Stomach (tissue), 9 donors: ENCODE data around the gene GNL1. TPM values are rescaled to one million over a fixed set of nuclear protein-coding genes. Genes with fewer than 3 reads are reported as not detected.
A peak's percentile ranks its signal among the peaks of the same experiment; 100 is the strongest.

Experiments used
- DNase-seq, 2 donors: peaks; one replicate each; pipeline versions ENCODE4 v3.0.0 to v3.0.0-alpha.2; 2013 to 2019
- H3K27ac ChIP-seq, 5 donors: fragments of 200-600 bp in 4 of 5; sonication (generic) in 4 of 5; one replicate each; pipeline ENCODE4 v1.5.1; 2013 to 2019; ENCODE audit warnings: mild to moderate bottlenecking in 1 of 5, moderate library complexity in 1 of 5
- H3K27me3 ChIP-seq, 3 donors: fragments of 200-600 bp; sonication (generic); one replicate each; pipeline ENCODE4 v1.5.1; 2017 to 2019; ENCODE audit warnings: mixed run types in 1 of 3
- H3K36me3 ChIP-seq, 4 donors: fragments of 200-600 bp; sonication (generic); 1 replicate in 3 of 4; 2 replicates in 1 of 4; pipeline ENCODE4 v1.5.1; 2016 to 2019
- H3K4me1 ChIP-seq, 4 donors: fragments of 200-600 bp; sonication (generic); one replicate each; pipeline ENCODE4 v1.5.1; 2016 to 2019
- H3K4me3 ChIP-seq, 4 donors: fragments of 200-600 bp; sonication (generic) in 3 of 4; one replicate each; pipeline ENCODE4 v1.5.1; 2016 to 2019; ENCODE audit warnings: mild to moderate bottlenecking in 1 of 4
- H3K9me3 ChIP-seq, 4 donors: fragments of 200-600 bp; sonication (generic); one replicate each; pipeline ENCODE4 v1.5.1; 2016 to 2019
- CTCF ChIP-seq, 7 experiments: fragments of 450-650 bp in 4 of 7; fragments of 200-600 bp in 3 of 7; sonication (generic) in 3 of 7; IDR thresholded peaks; one replicate each; pipeline ENCODE4 v1.5.1; 2016 to 2019; ENCODE audit warnings: antibody characterized with exemption in 7 of 7, control low read depth in 2 of 7, mild to moderate bottlenecking in 1 of 7
- EP300 ChIP-seq: sonication (generic); formaldehyde crosslinking; IDR thresholded peaks from one replicate; pipeline ENCODE4 v1.6.1; 2017; ENCODE audit warnings: antibody characterized with exemption
- POLR2A ChIP-seq, 4 donors: fragments of 450-650 bp; IDR thresholded peaks; one replicate each; pipeline ENCODE4 v1.6.1; 2016; ENCODE audit warnings: antibody characterized with exemption in 4 of 4, control low read depth in 2 of 4, mild to moderate bottlenecking in 1 of 4, moderate library complexity in 1 of 4
- POLR2AphosphoS5 ChIP-seq, 3 donors: sonication (generic); formaldehyde crosslinking; IDR thresholded peaks; one replicate each; pipeline ENCODE4 v1.6.1; 2016; ENCODE audit warnings: antibody characterized with exemption in 3 of 3
- WGBS, 5 donors: extraction: QIAGEN DNeasy Blood & Tissue Kit in 3 of 5; methylation state at CpG; one replicate each; pipeline versions ENCODE4 v1.1.5 to v1.1.7; 2013 to 2018; 5-methylcytosine and 5-hydroxymethylcytosine counted together
- intact Hi-C: fragments of 100-400 bp; cut with DNase I; formaldehyde crosslinking; loops from one replicate; pipeline ENCODE4 v1.15.1; 2023; ENCODE audit warnings: low total_unique reads
- polyA plus RNA-seq, 3 donors: library from polyadenylated mRNA; stranded (reverse); fragments of 200-250 nt; gene quantifications; one replicate each; pipeline ENCODE4 v1.2.3, GENCODE V29; 2013
- total RNA-seq, 5 donors: library from RNA; depleted of rRNA; stranded (reverse); fragments of >200 nt; gene quantifications; one replicate each; pipeline versions ENCODE4 v1.1.0 to v1.2.3, GENCODE V29; 2014 to 2016
- donor health status: healthy with polysubstance abuse.
- donor health status: Bipolar disorder and iron deficiency.
- donor health status: healthy.

The GNL1 gene
- total and polyA plus RNA-seq, 8 donors: 12.7 to 53.3 (median 31.2) TPM

- intact Hi-C loops: no loop called here
- WGBS, 5 donors: 0 to 1% (median 1%) methylated on average over 15 of the region's 15 CpGs
- Histone ChIP-seq H3K9me3 (no peaks in the 10 kb centered on the region), H3K4me3 (peak overlapping the region; percentile 82 to 98 (median 93)), H3K27me3 (no peaks in the 10 kb centered on the region), H3K36me3 (peaks cover 21 to 41% (median 37%) of the 10 kb centered on the region in 4 donors), H3K27ac (peak overlapping the region; percentile 97 to 100 (median 98)), H3K4me1 (peaks cover 17 to 36% (median 28%) of the 10 kb centered on the region in 4 donors)
- DNase-seq: no peak
- TF ChIP-seq POLR2AphosphoS5 (IDR thresholded peaks at IDR 0.05): no peak
- TF ChIP-seq EP300: peak; percentile 4
Measured at GRCh38 chr6:30555816-30556065, 548 bp downstream of the GNL1 start.

- no peaks in the 10 kb centered on the region for H3K9me3 ChIP-seq
- H3K4me3 ChIP-seq: peak overlapping the region; percentile 82 to 98 (median 93)
- peaks cover 17 to 36% (median 28%) of the 10 kb centered on the region in 4 donors for H3K4me1 ChIP-seq
- H3K27ac ChIP-seq: peak overlapping the region; percentile 97 to 100 (median 98)
- H3K27me3 ChIP-seq: no peaks in the 10 kb centered on the region
- H3K36me3 ChIP-seq: peaks cover 21 to 47% (median 42%) of the 10 kb centered on the region in 4 donors
- 8 to 13% (median 10%) methylated on average over 32 to 34 of the region's 34 CpGs for WGBS, 5 donors
- intact Hi-C loops: no loop called here
- peak; percentile 46 to 89 for DNase-seq
- TF ChIP-seq POLR2AphosphoS5 (IDR thresholded peaks at IDR 0.05) (no peak), CTCF (IDR thresholded peaks at IDR 0.05) (no peak), EP300 (no peak), POLR2A (IDR thresholded peaks at IDR 0.05) (no peak)
Measured at GRCh38 chr6:30554962-30555815, 1.1 kb downstream of the GNL1 start.

- 85 to 97% (median 92%) methylated on average over 4 of the region's 4 CpGs for WGBS, 5 donors
- no peaks in the 10 kb centered on the region for H3K27me3 ChIP-seq
- H3K36me3 ChIP-seq: peaks cover 21 to 55% (median 50%) of the 10 kb centered on the region in 4 donors
- peak overlapping the region in 3 of 5 donors; percentile 97 to 98 (median 98) for H3K27ac ChIP-seq
- DNase-seq: no peak
- H3K4me3 ChIP-seq: peak overlapping the region in 1 of 4 donors; percentile 94
- TF ChIP-seq POLR2AphosphoS5 (IDR thresholded peaks at IDR 0.05) (no peak), EP300 (no peak), CTCF (IDR thresholded peaks at IDR 0.05) (no peak), POLR2A (IDR thresholded peaks at IDR 0.05) (no peak)
- peaks cover 17 to 36% (median 28%) of the 10 kb centered on the region in 4 donors for H3K4me1 ChIP-seq
- intact Hi-C loops: no loop called here
- no peaks in the 10 kb centered on the region for H3K9me3 ChIP-seq
Measured at GRCh38 chr6:30554404-30554803, 1.9 kb downstream of the GNL1 start.

- 60 to 79% (median 69%) methylated on average over 2 of the region's 2 CpGs for WGBS, 5 donors
- Histone ChIP-seq H3K9me3 (no peaks in the 10 kb centered on the region), H3K27ac (no peak overlapping the region), H3K27me3 (no peaks in the 10 kb centered on the region), H3K4me3 (no peak overlapping the region), H3K36me3 (peaks cover 40 to 86% (median 81%) of the 10 kb centered on the region in 4 donors), H3K4me1 (peaks cover 0 to 7% (median 0%) of the 10 kb centered on the region in 4 donors)
- TF ChIP-seq EP300 (no peak), POLR2AphosphoS5 (IDR thresholded peaks at IDR 0.05) (no peak), POLR2A (IDR thresholded peaks at IDR 0.05) (no peak), CTCF (IDR thresholded peaks at IDR 0.05) (no peak)
- DNase-seq: no peak
- intact Hi-C loops: loop anchor here (10.0 kb wide), 1 partner anchor 46 kb away; no protein-coding TSS in a partner anchor
Measured at GRCh38 chr6:30548375-30548774, 7.9 kb downstream of the GNL1 start.
